Upper lobe of left lung (tissue), 6 donors: ENCODE data around the gene HAP1. TPM values are rescaled to one million over a fixed set of nuclear protein-coding genes. Genes with fewer than 3 reads are reported as not detected.

Experiments used
- small RNA-seq, 4 donors: library from RNA; depleted of rRNA; stranded (forward); fragments of <200 nt; gene quantifications; one replicate each; pipeline ENCODE3, GENCODE V24; 2016
- total RNA-seq, 6 donors: library from RNA; depleted of rRNA in 4 of 6; stranded (reverse); fragments of >200 nt in 4 of 6; gene quantifications; one replicate each; pipeline versions ENCODE4 v1.1.0 to v1.2.1, GENCODE V29; 2016 to 2021
- donor health status: DM: no; HTN: no; CAD: no; lungs with moderate emphysema.
- donor health status: DM: no; HTN: yes; CAD: no; lungs with severe emphysema.

HAP1 gene
- total RNA-seq, 6 donors from 2014 or later: 0.14 to 1.0 (median 0.59) TPM; not detected in 2

Small RNAs within 50 kb of the gene (small RNA-seq; reads per million reads assigned to genes)
- gene RN7SL399P (0 reads per million in 4 donors), gene RNA5SP442 (0 to 0.14 (median 0) reads per million in 4 donors)

Other genes starting within 250 kb of the HAP1 start
- not detected for gene KRT36, start 244.7 kb downstream of the HAP1 start, total RNA-seq
- gene KRT13, start 229.0 kb downstream of the HAP1 start, total RNA-seq: 10 to 100 TPM in 1 of 6 donors, 1 to 10 TPM in 5; 1.0 to 12.1 (median 7.2) TPM
- 10 to 100 TPM; 10.5 to 57.9 (median 19.2) TPM for gene KRT15, start 215.8 kb downstream of the HAP1 start, total RNA-seq
- gene KRT19, start 206.3 kb downstream of the HAP1 start, total RNA-seq: 1,000 to 10,000 TPM in 1 of 6 donors, 100 to 1,000 TPM in 5; 235 to 1,101 (median 666) TPM
- gene KRT9, start 162.6 kb downstream of the HAP1 start, total RNA-seq: not detected
- not detected for gene KRT14, start 147.7 kb downstream of the HAP1 start, total RNA-seq
- gene KRT16, start 121.9 kb downstream of the HAP1 start, total RNA-seq: not detected
- 10 to 100 TPM in 4 of 6 donors, 1 to 10 TPM in 1, under 1 TPM in 1; 0.78 to 33.3 (median 18.0) TPM for gene KRT17, start 110.1 kb downstream of the HAP1 start, total RNA-seq
- 100 to 1,000 TPM; 109 to 998 (median 405) TPM for gene EIF1, start 45.8 kb downstream of the HAP1 start, total RNA-seq
- gene GAST, start 22.3 kb downstream of the HAP1 start, total RNA-seq: not detected
- gene JUP, start 52.1 kb upstream of the HAP1 start, total RNA-seq: 100 to 1,000 TPM; 120 to 241 (median 143) TPM
- gene P3H4, start 77.3 kb upstream of the HAP1 start, total RNA-seq: 10 to 100 TPM in 2 of 6 donors, 1 to 10 TPM in 4; 5.8 to 26.2 (median 8.9) TPM
- 10 to 100 TPM in 5 of 6 donors, 1 to 10 TPM in 1; 8.9 to 59.7 (median 29.3) TPM for gene FKBP10, start 78.4 kb upstream of the HAP1 start, total RNA-seq
- 10 to 100 TPM; 35.1 to 61.8 (median 37.5) TPM for gene NT5C3B, start 101.6 kb upstream of the HAP1 start, total RNA-seq
- 1 to 10 TPM in 1 of 6 donors, under 1 TPM in 2, not detected in 3; 0.17 to 1.1 (median 0.37) TPM for gene KLHL10, start 103.2 kb upstream of the HAP1 start, total RNA-seq
- gene KLHL11, start 130.8 kb upstream of the HAP1 start, total RNA-seq: 10 to 100 TPM; 13.3 to 25.2 (median 15.5) TPM
- 100 to 1,000 TPM in 2 of 6 donors, 10 to 100 TPM in 4; 41.9 to 132 (median 84.6) TPM for gene ACLY, start 184.3 kb upstream of the HAP1 start, total RNA-seq
- gene ODAD4, start 196.0 kb upstream of the HAP1 start, total RNA-seq: 10 to 100 TPM in 2 of 6 donors, 1 to 10 TPM in 4; 1.2 to 16.9 (median 4.8) TPM
- 10 to 100 TPM; 33.4 to 62.3 (median 45.3) TPM for gene CNP, start 232.2 kb upstream of the HAP1 start, total RNA-seq